GM12891 (cell line): ENCODE data around the gene PRPSAP2.

Experiments used
- POLR2A ChIP-seq: IDR thresholded peaks from 2 replicates; pipeline ENCODE4 v1.6.1; 2011; ENCODE audit warnings: low read depth, low read length, control low read depth
- TAF1 ChIP-seq: IDR thresholded peaks from 2 replicates; pipeline ENCODE4 v1.6.1; 2011; ENCODE audit warnings: low read depth, low read length, control low read depth

DNA sequence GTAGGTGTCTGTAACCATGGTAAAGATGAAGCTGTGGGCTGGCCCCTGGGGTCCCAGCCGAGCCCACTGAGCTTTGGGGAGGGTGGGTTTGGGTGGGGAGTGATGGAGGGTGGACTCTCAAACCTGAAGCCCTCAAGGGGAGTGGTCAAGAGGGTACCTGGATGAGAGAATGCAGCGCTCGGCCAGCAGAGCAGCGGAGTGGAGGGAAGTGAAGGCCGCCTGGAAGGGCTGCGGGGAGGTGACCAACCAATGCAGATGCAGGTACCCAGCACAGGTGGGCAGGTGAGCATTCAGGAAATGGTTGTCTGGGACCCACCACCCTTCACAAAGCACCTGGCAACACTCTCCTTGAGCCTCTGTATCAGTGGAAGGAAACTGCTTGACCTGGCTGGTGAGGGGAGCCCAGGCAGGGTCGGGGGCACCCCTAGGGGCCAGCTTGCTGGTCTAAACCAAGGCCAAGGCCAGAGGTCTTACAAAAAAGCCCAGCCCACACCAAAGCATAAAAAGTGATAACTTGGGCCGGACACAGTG lies 90.6 kb downstream of the PRPSAP2 start:
- TF ChIP-seq POLR2A = no peak
- no peak for TF ChIP-seq TAF1
